ENCODE data around the gene RFTN1.

RFTN1 gene

DNA sequence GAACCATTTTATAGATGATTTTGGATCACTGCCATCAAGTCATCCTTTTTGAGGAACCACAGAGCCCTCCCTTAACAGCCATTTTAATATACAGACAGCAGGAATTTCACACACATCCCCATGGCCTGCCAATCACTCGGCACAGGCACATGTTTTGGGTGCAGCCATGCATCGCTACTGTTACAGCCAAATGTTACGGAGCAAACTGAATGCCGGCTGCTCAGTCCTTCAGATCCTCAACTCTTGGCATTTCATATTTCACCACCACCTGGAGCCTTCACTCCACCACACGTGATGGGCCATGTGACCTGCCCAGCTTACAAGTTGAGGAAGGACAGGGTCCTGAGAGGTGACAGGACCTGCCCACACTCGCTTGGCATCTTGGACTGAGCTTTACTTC lies 157.7 kb downstream of the RFTN1 start:
- no peaks in the 10 kb centered on the region for H3K4me1 ChIP-seq (ENCODE audit: insufficient read depth, low read length, poor library complexity, severe bottlenecking)
- no peaks in the 10 kb centered on the region for H4K20me1 ChIP-seq (ENCODE audit: insufficient read depth, low read length, poor library complexity, severe bottlenecking)
- H3F3A ChIP-seq (ENCODE audit: low read depth) = no peaks in the 10 kb centered on the region
- no peak overlapping the region for H3K9ac ChIP-seq (ENCODE audit: low read depth, low read length, poor library complexity, severe bottlenecking)
- peaks cover 75% of the 10 kb centered on the region; the same call in 1 of the 2 replicates for H3K36me3 ChIP-seq (ENCODE audit: insufficient read depth, low read length)
- H3K4me3 ChIP-seq (ENCODE audit: low read length, poor library complexity, severe bottlenecking) = no peak overlapping the region
- H3K27me3 ChIP-seq (ENCODE audit: insufficient read depth, low read length, poor library complexity, severe bottlenecking) = no peaks in the 10 kb centered on the region
- no peak overlapping the region for H3K4me2 ChIP-seq (ENCODE audit: low read depth, low read length, poor library complexity, severe bottlenecking)
- H3K9me2 ChIP-seq (replicated peaks; ENCODE audit: low read depth, low read length) = no peaks in the 10 kb centered on the region
- no peak overlapping the region for H2AFZ ChIP-seq (ENCODE audit: low read length)
- H3K9me3 ChIP-seq (ENCODE audit: insufficient read depth, low read depth, low read length) = no peaks in the 10 kb centered on the region
- no peak for TF ChIP-seq EZH2phosphoT487 (IDR thresholded peaks at IDR 0.05; ENCODE audit: borderline replicate concordance)
- TF ChIP-seq, protein P1, sequence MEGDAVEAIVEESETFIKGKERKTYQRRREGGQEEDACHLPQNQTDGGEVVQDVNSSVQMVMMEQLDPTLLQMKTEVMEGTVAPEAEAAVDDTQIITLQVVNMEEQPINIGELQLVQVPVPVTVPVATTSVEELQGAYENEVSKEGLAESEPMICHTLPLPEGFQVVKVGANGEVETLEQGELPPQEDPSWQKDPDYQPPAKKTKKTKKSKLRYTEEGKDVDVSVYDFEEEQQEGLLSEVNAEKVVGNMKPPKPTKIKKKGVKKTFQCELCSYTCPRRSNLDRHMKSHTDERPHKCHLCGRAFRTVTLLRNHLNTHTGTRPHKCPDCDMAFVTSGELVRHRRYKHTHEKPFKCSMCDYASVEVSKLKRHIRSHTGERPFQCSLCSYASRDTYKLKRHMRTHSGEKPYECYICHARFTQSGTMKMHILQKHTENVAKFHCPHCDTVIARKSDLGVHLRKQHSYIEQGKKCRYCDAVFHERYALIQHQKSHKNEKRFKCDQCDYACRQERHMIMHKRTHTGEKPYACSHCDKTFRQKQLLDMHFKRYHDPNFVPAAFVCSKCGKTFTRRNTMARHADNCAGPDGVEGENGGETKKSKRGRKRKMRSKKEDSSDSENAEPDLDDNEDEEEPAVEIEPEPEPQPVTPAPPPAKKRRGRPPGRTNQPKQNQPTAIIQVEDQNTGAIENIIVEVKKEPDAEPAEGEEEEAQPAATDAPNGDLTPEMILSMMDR (conservative IDR thresholded peaks at IDR 0.05; ENCODE audit: low read length) = no peak
- no peaks in the 10 kb centered on the region for H3K79me2 ChIP-seq (ENCODE audit: insufficient read depth, low read length)

DNA sequence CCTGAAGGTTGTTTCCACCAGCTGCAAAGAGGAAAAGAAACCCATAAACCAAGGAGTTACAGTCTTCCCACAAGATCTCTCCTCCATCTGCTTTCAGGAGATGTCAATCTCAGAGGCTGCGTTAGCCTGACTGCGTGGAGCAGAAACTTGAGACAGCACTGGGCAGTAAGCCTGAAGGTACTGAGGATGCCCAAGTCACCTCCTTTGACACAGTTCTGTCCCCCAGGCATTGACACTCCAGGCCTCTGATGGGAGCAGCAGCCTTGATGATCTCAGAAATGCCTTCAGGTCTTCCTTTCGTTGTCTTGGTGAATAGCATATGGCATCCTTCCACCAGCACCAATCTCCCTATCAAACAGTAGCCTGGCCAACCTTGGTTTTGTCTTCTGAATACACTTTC lies 159.2 kb downstream of the RFTN1 start:
- no peak for TF ChIP-seq EZH2phosphoT487 (IDR thresholded peaks at IDR 0.05; ENCODE audit: borderline replicate concordance)
- TF ChIP-seq, protein P1 (conservative IDR thresholded peaks at IDR 0.05; ENCODE audit: low read length) = no peak
- no peaks in the 10 kb centered on the region for H4K20me1 ChIP-seq (ENCODE audit: insufficient read depth, low read length, poor library complexity, severe bottlenecking)
- H3K4me3 ChIP-seq (ENCODE audit: low read length, poor library complexity, severe bottlenecking) = no peak overlapping the region
- no peaks in the 10 kb centered on the region for H3K9me2 ChIP-seq (replicated peaks; ENCODE audit: low read depth, low read length)
- H3K4me1 ChIP-seq (ENCODE audit: insufficient read depth, low read length, poor library complexity, severe bottlenecking) = no peaks in the 10 kb centered on the region
- H3K4me2 ChIP-seq (ENCODE audit: low read depth, low read length, poor library complexity, severe bottlenecking) = no peak overlapping the region
- H3K27me3 ChIP-seq (ENCODE audit: insufficient read depth, low read length, poor library complexity, severe bottlenecking) = no peaks in the 10 kb centered on the region
- H3K9ac ChIP-seq (ENCODE audit: low read depth, low read length, poor library complexity, severe bottlenecking) = no peak overlapping the region
- H2AFZ ChIP-seq (ENCODE audit: low read length) = no peak overlapping the region
- no peaks in the 10 kb centered on the region for H3K79me2 ChIP-seq (ENCODE audit: insufficient read depth, low read length)
- H3K9me3 ChIP-seq (ENCODE audit: insufficient read depth, low read depth, low read length) = no peaks in the 10 kb centered on the region
- H3F3A ChIP-seq (ENCODE audit: low read depth) = no peaks in the 10 kb centered on the region
- H3K36me3 ChIP-seq (ENCODE audit: insufficient read depth, low read length) = peaks cover 89% of the 10 kb centered on the region; the same call in 1 of the 2 replicates

DNA sequence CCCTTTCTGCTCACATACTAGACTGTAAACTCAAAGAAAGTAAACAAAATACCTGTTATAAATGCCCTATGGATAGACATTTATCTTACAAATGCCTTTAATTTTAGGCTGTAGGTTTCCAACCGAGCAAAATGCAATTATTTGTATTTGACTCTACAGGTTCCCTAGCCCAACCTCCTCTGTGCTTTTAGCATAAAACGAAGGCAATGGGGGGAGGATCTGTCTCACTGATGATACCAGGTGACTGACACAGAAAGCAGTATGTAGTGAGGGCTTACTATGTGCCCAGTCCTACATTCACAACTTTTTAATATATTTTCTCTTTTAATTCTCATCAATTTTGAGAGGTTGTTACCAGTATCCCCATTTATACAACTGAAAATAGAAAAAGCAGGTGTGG lies 161.1 kb downstream of the RFTN1 start:
- Histone ChIP-seq H3K27me3 (ENCODE audit: insufficient read depth, low read length, poor library complexity, severe bottlenecking) (no peaks in the 10 kb centered on the region), H3K4me3 (ENCODE audit: low read length, poor library complexity, severe bottlenecking) (no peak overlapping the region), H3K9ac (ENCODE audit: low read depth, low read length, poor library complexity, severe bottlenecking) (no peak overlapping the region), H2AFZ (ENCODE audit: low read length) (no peak overlapping the region), H3K4me1 (ENCODE audit: insufficient read depth, low read length, poor library complexity, severe bottlenecking) (no peaks in the 10 kb centered on the region), H3K9me2 (replicated peaks; ENCODE audit: low read depth, low read length) (no peaks in the 10 kb centered on the region), H4K20me1 (ENCODE audit: insufficient read depth, low read length, poor library complexity, severe bottlenecking) (no peaks in the 10 kb centered on the region), H3F3A (ENCODE audit: low read depth) (no peaks in the 10 kb centered on the region), H3K4me2 (ENCODE audit: low read depth, low read length, poor library complexity, severe bottlenecking) (no peak overlapping the region), H3K79me2 (ENCODE audit: insufficient read depth, low read length) (no peaks in the 10 kb centered on the region), H3K9me3 (ENCODE audit: insufficient read depth, low read depth, low read length) (no peaks in the 10 kb centered on the region), H3K36me3 (ENCODE audit: insufficient read depth, low read length) (peaks cover 91% of the 10 kb centered on the region; the same call in 1 of the 2 replicates)
- no peak for TF ChIP-seq EZH2phosphoT487 (IDR thresholded peaks at IDR 0.05; ENCODE audit: borderline replicate concordance)
- TF ChIP-seq, protein P1 (conservative IDR thresholded peaks at IDR 0.05; ENCODE audit: low read length) = no peak

Data from Loucy (cell line).